ENCODE data around the gene TM9SF1.

TM9SF1 gene

DNA sequence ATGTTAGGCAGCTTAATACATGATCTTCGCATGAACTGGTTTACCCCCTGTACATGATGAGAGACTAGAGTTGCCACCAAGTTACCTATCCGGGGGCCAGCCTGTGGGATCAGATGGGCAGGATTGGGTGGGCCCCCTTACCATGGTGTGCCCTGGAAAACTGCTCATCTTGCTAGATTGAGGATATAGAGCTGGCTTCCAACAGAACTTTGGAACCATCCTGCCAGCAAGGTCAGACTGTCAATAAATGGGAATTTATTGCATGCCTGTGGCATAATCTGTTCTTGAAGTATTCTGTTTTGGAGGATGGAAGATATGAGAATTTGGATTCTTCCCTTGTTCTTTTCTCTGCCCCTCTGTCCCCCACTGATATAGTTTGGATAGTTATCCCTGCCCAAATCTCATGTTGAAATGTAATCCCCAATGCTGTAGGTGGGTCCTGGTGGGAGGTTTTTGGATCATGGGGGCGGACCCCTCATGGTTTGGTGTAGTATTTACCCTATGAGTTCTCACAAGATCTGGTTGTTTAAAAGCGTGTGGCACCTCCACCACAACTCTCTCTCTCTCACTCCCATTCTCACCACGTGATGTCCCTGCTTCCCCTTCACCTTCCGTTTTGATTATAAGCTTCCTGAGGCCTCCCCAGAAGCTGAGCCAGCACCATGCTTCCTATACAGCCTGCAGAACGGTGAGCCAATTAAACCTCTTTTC is 3.7 kb upstream of the TM9SF1 start:
- no peak for DNase-seq

DNA sequence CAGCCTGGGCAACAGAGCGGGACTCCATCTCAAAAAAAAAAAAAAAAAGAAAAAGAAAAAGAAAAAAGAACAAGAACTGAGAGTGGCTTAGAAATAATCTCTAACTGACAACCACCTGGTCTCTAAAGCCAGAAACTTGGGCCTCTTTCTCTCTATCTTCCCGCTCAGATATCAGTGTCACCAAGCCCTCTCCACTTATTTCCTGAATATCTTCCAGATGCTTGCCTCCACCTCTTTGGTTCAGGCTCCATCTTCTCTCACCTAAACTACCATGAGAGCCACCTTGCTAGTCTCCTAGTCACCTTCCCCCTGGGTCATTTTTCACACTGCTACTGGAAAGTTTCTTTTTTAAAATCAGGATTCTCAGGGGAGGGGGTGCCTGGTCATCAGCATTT is 1.8 kb upstream of the TM9SF1 start:
- DNase-seq = no peak

DNA sequence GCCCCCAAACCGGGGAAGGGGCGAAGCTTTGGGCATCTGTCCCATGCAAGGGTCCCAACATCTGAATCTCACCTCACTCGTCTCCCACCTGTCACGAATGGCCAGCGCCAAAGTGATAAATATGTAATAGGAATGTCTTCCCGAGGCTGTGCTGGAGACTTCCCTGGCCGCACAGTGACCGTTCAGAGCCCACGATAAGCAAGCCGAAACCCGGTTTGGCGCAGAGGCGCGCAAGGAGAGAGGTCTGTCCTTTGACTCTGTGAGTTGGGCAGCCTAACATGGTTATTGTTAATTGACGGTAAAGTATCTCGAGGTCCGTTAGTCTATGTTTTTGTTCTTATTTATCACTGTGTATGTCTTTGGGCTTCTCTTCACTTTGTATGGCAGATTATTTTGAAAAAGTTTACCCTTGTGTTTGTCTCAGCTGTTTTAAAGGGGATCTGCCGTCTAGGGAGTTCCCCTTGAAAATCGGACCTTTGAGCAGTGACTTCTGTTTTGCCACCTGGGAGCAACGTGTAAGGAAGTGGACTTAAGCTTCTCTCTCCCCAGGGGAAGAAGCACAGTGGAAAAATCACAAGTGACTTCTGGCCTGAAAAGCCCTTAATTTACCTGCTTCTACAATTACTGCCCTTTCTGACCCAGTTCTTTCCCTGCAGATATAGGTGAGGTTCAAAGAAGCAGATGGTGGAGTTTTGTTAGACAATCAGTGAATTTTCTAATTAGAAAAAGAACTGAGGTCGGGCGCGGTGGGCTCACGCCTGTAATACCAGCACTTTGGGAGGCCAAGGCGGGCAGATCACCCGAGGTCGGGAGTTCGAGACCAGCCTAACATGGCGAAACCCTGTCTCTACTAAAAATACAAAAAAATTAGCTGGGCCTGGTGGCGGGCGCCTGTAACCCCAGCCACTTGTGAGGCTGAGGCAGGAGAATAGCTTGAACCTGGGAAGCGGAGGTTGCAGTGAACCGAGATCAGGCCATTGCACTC is 1.1 kb upstream of the TM9SF1 start:
- peak in 1 of 51 donors; percentile 34 for DNase-seq

DNA sequence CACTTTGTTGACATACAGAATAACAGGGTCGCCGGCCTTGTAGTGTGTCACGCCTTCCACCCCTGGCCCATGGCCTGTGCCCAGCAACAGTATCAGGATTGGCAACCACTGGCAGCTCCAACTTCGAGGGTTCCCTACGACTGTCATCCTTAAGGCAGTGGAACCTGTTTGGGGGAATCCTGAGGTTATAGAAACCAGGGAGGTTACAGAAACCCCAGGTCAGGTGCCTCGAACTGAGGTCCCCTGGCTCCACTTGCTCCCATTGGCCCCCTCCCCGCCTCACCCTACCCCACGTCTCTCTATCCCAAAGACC is 412 bp downstream of the TM9SF1 start:
- no peak for DNase-seq

- DNase-seq = peak in 1 of 51 donors; percentile 29
Observed at GRCh38 chr14:24194186-24194872, 912 bp downstream of the TM9SF1 start.

- no peak for DNase-seq
Observed at GRCh38 chr14:24192933-24193332, 2.3 kb downstream of the TM9SF1 start.

GRCh38 chr14:24190416-24190815 is 4.8 kb downstream of the TM9SF1 start:
- DNase-seq = no peak

- DNase-seq = no peak
Observed at GRCh38 chr14:24189460-24189859, 5.8 kb downstream of the TM9SF1 start.

DNA sequence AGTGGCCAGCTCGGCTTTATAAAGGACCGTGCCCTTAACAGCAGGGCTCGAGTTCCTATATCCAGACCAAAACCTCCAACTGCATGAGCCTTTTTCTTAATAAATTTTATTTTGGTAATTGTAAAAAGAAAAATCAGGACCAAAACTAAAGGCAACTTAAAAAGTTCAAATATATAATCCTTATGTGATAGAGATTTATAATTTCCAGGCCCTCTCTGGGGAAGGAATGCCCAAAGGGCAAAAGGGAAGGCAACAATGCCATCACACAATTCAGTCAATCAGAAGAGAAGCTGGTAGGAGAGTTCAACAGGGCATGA is 6.2 kb downstream of the TM9SF1 start:
- DNase-seq = no peak

- DNase-seq = peak; percentile 48 to 97 (median 92)
Observed at GRCh38 chr14:24188251-24189058, 6.8 kb downstream of the TM9SF1 start, which contains the start of gene IPO4. TSS of gene IPO4 (minus strand) at chr14:24188816. CDS start at chr14:24188787, 29 bp downstream.

DNA sequence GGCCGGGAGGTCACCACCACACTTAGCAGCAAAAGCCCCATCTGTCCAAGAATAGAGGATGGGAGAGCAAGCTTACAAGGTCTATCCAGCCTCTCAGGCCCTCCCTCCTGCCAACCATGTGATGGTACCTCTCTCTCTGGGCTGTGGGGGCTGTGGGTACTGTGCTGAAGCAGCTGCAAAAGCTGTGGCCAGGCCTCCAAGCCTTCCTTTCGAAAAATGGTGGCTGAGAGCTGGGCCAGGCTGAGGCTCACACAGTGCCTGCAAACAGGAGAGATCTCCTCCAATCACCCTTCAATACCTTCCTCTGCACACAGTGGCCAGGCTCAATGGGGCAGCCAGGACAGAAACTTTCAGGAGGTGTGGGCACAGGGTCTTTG is 7.7 kb downstream of the TM9SF1 start:
- DNase-seq = no peak

DNA sequence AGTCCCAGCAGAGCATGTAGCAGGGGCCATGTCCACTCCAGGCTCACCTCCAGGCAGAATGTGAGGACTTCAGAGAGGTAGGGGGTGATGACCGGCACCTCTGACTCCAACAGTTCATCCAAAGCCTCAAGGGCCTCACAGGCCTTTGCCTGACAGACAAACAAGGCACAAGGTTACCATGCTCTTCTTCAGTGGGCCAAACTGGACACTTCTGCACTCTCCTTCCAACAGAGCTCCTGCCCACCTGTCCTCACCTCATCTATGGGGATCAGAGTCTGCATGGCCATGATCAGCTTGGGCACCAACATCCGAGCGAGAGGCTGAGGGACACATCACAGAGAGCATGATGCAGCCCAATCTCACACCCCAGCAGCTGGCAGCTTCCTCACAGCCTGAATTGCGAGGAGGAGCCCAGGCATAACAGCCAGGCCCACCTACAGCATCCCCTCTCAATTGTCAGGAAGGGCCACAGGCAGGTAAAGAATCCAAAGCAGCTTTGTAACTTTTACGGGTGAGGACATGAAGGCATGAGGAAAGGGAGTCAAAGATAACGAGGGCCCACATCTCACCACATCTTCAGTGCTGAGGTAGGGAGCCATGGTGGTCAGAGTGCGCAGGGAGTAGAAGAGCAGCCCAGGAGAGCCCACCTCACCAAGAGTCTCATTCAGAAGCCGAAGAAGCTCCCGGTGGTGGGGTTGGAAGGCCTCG is 8.3 kb downstream of the TM9SF1 start:
- DNase-seq = no peak

- no peak for DNase-seq
Observed at GRCh38 chr14:24185741-24186140, 9.5 kb downstream of the TM9SF1 start.

DNA sequence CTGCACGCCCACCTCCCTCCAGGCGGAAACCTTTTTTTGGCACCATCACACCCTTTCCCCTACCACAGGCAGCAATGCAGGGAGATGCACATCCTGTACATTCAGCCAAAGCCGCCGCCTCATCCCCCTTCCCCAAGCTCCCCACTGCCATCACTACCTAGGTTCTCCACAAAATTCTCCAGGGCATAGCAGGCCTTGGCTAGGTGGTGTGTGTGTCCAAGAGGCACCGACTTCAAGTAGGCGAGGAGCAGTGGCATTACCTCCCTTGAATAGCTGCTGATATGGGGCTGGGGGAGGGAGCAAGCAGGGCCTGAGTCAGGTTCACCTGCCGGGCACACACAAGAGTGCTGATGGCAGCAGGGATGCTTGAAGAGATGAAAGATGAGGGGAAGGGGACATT is 10.2 kb downstream of the TM9SF1 start:
- DNase-seq = no peak

DNA sequence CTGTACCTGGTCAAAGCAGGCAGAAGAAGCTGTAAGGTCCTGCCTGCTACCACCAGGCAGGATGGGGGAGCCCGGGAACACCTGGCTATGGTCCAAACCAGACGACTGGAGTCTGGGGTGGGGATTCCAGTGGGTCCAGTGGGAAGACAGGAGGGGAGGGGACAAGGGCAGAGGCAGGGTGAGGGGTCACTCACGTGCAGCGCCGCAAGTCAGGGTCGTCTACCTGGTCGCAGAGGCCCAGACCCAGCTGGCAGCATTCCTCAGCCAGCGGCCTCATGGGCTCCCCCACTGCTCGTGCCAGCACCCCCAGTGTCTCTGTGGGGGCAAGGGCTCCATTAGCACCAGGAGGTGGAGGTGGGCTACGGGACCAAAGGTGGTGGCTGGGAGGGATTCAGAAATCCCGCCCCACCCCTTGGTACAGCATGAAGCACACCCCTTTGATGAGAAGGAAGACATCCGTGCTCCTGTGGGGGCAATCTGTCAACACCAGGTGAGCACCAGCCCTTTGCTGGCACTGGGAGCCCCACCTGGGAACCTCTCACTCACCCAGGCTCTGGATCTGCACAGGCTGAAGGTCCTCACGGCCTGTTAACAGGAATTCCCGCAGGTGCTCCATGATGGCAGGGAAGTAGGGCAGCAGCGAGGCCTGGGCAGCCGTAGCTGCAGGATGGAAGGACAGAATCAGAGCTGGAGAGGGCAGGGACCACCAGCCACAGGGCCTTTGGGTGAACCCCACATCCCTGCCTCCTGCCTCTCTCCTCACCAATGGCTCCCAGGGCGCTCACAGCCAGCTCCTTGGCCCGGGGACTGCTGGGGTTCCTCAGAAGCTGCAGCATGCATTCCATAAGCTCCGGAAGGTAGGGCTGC is 10.9 kb downstream of the TM9SF1 start:
- no peak for DNase-seq

GRCh38 chr14:24183014-24183481 is 12.2 kb downstream of the TM9SF1 start:
- DNase-seq = no peak

DNA sequence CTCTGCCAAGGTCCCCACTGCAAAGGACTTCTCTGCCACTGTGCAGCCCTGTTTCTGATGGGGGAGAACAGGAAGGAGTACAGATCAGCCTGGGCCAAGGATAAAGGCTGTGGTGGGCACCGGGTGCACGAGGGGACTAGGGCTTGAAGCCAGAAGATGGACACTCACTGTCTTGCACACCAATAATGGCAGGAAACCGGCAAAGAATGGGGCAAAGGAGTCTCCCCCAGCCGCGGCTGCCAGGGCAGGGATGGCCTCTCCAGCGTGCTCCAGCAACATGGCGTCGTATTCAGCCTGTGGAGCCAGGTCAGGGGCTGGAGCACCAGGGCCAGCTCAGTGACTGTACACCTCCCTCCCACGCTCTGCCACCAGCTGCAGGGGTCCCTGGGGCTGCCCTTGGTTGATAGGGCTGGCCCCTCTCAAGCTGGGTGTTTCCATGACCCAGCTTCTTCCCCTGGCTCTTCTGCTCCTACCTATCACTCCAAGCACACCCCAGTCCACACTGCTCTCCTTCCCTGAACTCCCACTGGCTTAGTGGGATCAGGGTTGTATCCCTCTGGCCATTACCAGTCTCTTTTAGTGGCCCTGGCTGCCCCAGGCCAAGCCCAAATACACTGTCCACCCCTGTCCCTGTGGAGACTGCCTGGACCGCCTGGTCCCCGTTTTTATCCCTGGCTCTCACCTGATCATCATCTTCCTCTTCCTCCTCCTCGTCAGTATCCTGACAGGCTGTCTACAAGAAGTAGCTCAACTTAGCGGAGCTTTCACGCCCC is 12.9 kb downstream of the TM9SF1 start:
- no peak for DNase-seq

- DNase-seq = no peak
Observed at GRCh38 chr14:24181371-24182077, 13.7 kb downstream of the TM9SF1 start.

All from hypothalamus (tissue), 51 donors.